ENCODE measurements around the gene PPTC7. TPM values are rescaled to one million over a fixed set of nuclear protein-coding genes. Genes with fewer than 3 reads are reported as not detected.

The PPTC7 gene
- total and polyA plus RNA-seq, 10 of the 15 experiments (the other 5 are each of a cell fraction or from before 2014, with no cell fraction given) = 4.0 to 69.6 (median 12.3) TPM

DNA sequence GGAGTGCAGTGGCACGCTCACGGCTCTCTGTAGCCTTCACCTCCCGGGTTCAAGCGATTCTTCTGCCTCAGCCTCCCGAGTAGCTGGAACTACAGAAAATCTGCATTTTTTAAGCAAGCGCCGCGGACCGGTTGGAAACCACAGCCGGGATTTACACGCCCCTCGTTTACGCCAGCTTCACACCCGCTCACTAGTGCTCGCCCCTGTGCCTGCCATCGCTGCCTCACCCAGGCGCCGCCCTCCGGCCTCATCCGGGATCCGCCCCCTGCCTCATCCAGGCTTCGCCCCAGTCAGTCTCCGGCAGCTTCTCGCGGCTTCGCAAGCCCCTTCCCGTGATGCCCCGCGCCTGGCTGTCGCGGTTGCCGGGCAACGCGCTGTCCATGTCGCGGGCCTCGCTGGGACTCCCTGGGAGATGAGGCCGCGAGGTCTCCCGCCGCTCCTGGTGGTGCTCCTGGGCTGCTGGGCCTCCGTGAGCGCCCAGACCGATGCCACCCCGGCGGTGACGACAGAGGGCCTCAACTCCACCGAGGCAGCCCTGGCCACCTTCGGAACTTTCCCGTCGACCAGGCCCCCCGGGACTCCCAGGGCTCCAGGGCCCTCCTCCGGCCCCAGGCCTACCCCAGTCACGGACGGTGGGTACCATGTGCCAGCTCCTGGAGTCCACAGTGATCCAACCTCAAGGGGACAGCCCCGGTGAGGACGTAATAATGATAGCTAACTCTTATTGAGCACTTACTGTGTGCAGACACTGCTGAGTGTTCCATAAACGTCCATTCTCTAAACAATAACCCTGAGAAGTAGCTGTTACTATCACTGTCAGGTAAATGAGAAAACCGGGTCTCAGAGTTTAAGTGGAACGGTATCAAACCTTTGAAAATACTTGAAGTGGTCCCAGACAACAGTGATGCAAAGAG lies 30.9 kb upstream of the PPTC7 start, which contains the start of gene TCTN1 (continued):
- TF ChIP-seq EP300 (IDR thresholded peaks at IDR 0.05; ENCODE audit: borderline replicate concordance in 1 of 2, control insufficient read depth in 1 of 2, low read depth in 2 of 2, low read length in 2 of 2) (no peak), CHD1 (IDR thresholded peaks at IDR 0.05; ENCODE audit: low read depth, low read length) (no peak), TBL1XR1 (IDR thresholded peaks at IDR 0.05; ENCODE audit: low read depth, low read length) (0 out of 2 replicates have a peak, but pooled peaks have one; percentile 27), MTA3 (IDR thresholded peaks at IDR 0.05; ENCODE audit: borderline replicate concordance, low read length) (no peak), HDAC6 (IDR thresholded peaks at IDR 0.05; ENCODE audit: unreplicated experiment) (no peak), PAX8 (IDR thresholded peaks at IDR 0.05) (no peak), NFIC (IDR thresholded peaks at IDR 0.05; ENCODE audit: low read depth, low read length) (no peak), NFYB (IDR thresholded peaks at IDR 0.05; ENCODE audit: insufficient read depth, low read depth, low read length) (no peak), CREM (IDR thresholded peaks at IDR 0.05; ENCODE audit: low read depth) (peak; percentile 42; the same call in 1 of the 2 replicates), ESRRA (IDR thresholded peaks at IDR 0.05; ENCODE audit: low read length) (no peak), CHD4 (IDR thresholded peaks at IDR 0.05) (no peak), RFX5 (IDR thresholded peaks at IDR 0.05; ENCODE audit: low read depth, low read length) (no peak), DPF2 (IDR thresholded peaks at IDR 0.05) (0 out of 2 replicates have a peak, but pooled peaks have one; percentile 37), FOXM1 (IDR thresholded peaks at IDR 0.05; ENCODE audit: low read depth, low read length) (no peak), CBX5 (IDR thresholded peaks at IDR 0.05; ENCODE audit: low read depth) (no peak), EZH2 (IDR thresholded peaks at IDR 0.05; ENCODE audit: borderline replicate concordance, control insufficient read depth, low read depth, low read length) (no peak), SIX5 (IDR thresholded peaks at IDR 0.05; ENCODE audit: low read depth, low read length, severe bottlenecking) (no peak), PAX5 (IDR thresholded peaks at IDR 0.05; ENCODE audit: borderline replicate concordance, low read depth, low read length) (peak; percentile 21; the same call in 1 of the 2 replicates)
- TF ChIP-seq, protein P1, sequence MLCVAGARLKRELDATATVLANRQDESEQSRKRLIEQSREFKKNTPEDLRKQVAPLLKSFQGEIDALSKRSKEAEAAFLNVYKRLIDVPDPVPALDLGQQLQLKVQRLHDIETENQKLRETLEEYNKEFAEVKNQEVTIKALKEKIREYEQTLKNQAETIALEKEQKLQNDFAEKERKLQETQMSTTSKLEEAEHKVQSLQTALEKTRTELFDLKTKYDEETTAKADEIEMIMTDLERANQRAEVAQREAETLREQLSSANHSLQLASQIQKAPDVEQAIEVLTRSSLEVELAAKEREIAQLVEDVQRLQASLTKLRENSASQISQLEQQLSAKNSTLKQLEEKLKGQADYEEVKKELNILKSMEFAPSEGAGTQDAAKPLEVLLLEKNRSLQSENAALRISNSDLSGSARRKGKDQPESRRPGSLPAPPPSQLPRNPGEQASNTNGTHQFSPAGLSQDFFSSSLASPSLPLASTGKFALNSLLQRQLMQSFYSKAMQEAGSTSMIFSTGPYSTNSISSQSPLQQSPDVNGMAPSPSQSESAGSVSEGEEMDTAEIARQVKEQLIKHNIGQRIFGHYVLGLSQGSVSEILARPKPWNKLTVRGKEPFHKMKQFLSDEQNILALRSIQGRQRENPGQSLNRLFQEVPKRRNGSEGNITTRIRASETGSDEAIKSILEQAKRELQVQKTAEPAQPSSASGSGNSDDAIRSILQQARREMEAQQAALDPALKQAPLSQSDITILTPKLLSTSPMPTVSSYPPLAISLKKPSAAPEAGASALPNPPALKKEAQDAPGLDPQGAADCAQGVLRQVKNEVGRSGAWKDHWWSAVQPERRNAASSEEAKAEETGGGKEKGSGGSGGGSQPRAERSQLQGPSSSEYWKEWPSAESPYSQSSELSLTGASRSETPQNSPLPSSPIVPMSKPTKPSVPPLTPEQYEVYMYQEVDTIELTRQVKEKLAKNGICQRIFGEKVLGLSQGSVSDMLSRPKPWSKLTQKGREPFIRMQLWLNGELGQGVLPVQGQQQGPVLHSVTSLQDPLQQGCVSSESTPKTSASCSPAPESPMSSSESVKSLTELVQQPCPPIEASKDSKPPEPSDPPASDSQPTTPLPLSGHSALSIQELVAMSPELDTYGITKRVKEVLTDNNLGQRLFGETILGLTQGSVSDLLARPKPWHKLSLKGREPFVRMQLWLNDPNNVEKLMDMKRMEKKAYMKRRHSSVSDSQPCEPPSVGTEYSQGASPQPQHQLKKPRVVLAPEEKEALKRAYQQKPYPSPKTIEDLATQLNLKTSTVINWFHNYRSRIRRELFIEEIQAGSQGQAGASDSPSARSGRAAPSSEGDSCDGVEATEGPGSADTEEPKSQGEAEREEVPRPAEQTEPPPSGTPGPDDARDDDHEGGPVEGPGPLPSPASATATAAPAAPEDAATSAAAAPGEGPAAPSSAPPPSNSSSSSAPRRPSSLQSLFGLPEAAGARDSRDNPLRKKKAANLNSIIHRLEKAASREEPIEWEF (IDR thresholded peaks at IDR 0.05; ENCODE audit: insufficient replicate concordance, low read depth, low read length) = no peak
- TF ChIP-seq, protein P2, sequence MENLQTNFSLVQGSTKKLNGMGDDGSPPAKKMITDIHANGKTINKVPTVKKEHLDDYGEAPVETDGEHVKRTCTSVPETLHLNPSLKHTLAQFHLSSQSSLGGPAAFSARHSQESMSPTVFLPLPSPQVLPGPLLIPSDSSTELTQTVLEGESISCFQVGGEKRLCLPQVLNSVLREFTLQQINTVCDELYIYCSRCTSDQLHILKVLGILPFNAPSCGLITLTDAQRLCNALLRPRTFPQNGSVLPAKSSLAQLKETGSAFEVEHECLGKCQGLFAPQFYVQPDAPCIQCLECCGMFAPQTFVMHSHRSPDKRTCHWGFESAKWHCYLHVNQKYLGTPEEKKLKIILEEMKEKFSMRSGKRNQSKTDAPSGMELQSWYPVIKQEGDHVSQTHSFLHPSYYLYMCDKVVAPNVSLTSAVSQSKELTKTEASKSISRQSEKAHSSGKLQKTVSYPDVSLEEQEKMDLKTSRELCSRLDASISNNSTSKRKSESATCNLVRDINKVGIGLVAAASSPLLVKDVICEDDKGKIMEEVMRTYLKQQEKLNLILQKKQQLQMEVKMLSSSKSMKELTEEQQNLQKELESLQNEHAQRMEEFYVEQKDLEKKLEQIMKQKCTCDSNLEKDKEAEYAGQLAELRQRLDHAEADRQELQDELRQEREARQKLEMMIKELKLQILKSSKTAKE (IDR thresholded peaks at IDR 0.05; ENCODE audit: low read depth, poor library complexity, severe bottlenecking) = no peak
- TF ChIP-seq, protein P3, sequence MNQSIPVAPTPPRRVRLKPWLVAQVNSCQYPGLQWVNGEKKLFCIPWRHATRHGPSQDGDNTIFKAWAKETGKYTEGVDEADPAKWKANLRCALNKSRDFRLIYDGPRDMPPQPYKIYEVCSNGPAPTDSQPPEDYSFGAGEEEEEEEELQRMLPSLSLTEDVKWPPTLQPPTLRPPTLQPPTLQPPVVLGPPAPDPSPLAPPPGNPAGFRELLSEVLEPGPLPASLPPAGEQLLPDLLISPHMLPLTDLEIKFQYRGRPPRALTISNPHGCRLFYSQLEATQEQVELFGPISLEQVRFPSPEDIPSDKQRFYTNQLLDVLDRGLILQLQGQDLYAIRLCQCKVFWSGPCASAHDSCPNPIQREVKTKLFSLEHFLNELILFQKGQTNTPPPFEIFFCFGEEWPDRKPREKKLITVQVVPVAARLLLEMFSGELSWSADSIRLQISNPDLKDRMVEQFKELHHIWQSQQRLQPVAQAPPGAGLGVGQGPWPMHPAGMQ (IDR thresholded peaks at IDR 0.05; ENCODE audit: borderline replicate concordance) = no peak

Measured in GM12878 (cell line).